OCI-LY1 (cell line): ENCODE measurements around the gene SLC25A45.

ENCODE experiments used
- CTCF ChIP-seq: fragments of 200-600 bp; sonication (generic), shearing (Covaris generic); IDR thresholded peaks from 2 replicates; pipeline ENCODE4 v1.5.1; 2017; ENCODE audit warnings: mild to moderate bottlenecking, antibody characterized with exemption, low read length, moderate library complexity, mixed read lengths
- EZH2 ChIP-seq: fragments of 200-600 bp; sonication (generic), shearing (Covaris generic); IDR thresholded peaks from 2 replicates; pipeline ENCODE4 v1.8.0; 2017; ENCODE audit warnings: borderline replicate concordance, mixed run types, mild to moderate bottlenecking, antibody characterized with exemption, low read length, moderate library complexity, mixed read lengths

GRCh38 chr11:65414776-65415498 is 32.5 kb upstream of the SLC25A45 start:
- TF ChIP-seq CTCF (no peak), EZH2 (no peak)
